Measurements from ENCODE around the gene GPC3. TPM values are rescaled to one million over a fixed set of nuclear protein-coding genes. Genes with fewer than 3 reads are reported as not detected.

Gene GPC3
- total and polyA plus RNA-seq, 2 of the 4 experiments (the other 2 are of a cell fraction), result not detected

GRCh38 chrX:134000260-134001245, 15.2 kb upstream of the GPC3 start:
- Histone ChIP-seq H3K14ac (replicated peaks; ENCODE audit: low read depth, low read length) (no peak overlapping the region), H2AK5ac (ENCODE audit: low read depth, low read length) (no peak overlapping the region), H2AK9ac (replicated peaks; ENCODE audit: low read depth, low read length, poor library complexity) (no peak overlapping the region), H3K4me3 (ENCODE audit: insufficient read depth, low read depth, low read length) (no peak overlapping the region), H2BK5ac (ENCODE audit: low read depth, low read length, poor library complexity, severe bottlenecking) (no peak overlapping the region), H3K36me3 (ENCODE audit: control insufficient read depth, insufficient read depth, low read length) (no peaks in the 10 kb centered on the region), H3K4me1 (ENCODE audit: control insufficient read depth, insufficient read depth, low read length) (no peaks in the 10 kb centered on the region), H2AFZ (replicated peaks; ENCODE audit: low read length, poor library complexity) (no peak overlapping the region), H3K9ac (ENCODE audit: low read depth, low read length) (no peak overlapping the region), H3K9me1 (ENCODE audit: insufficient read depth, low read length) (no peaks in the 10 kb centered on the region), H4K5ac (ENCODE audit: low read depth, low read length) (no peak overlapping the region), H4K8ac (ENCODE audit: low read depth in 2 of 2, low read length in 2 of 2) (no peak overlapping the region), H3K18ac (ENCODE audit: low read depth, low read length) (no peak overlapping the region), H4K20me1 (ENCODE audit: insufficient read depth, low read length) (no peaks in the 10 kb centered on the region), H2BK15ac (ENCODE audit: low read depth, low read length) (no peak overlapping the region), H3K4me2 (ENCODE audit: low read depth, low read length) (no peak overlapping the region), H3K4ac (ENCODE audit: low read depth, low read length) (no peak overlapping the region), H3K56ac (ENCODE audit: extremely low read depth, insufficient read depth, low read length) (no peak overlapping the region), H3K27ac (ENCODE audit: insufficient read depth, low read length) (no peak overlapping the region), H3K79me1 (ENCODE audit: low read depth in 1 of 2, low read length in 2 of 2) (no peaks in the 10 kb centered on the region), H2BK20ac (ENCODE audit: low read depth, low read length) (no peak overlapping the region), H3K23ac (ENCODE audit: low read depth, low read length) (no peak overlapping the region), H2BK120ac (ENCODE audit: low read depth, low read length) (no peak overlapping the region), H3K27me3 (ENCODE audit: control insufficient read depth, insufficient read depth, low read length) (peaks cover 2% of the 10 kb centered on the region; the same call in 1 of the 2 replicates), H4K91ac (ENCODE audit: insufficient read depth, low read depth, low read length) (no peak overlapping the region), H3K9me3 (ENCODE audit: control insufficient read depth, insufficient read depth, low read length) (no peaks in the 10 kb centered on the region)
- BruUV-seq (replicated peaks), result no TSS peak
- POLR2A ChIA-PET (ENCODE audit: unreplicated experiment), result no interaction called here
- in situ Hi-C loops (cut with MboI; ENCODE audit: low sequenced_read_pairs) (no loop called here), intact Hi-C loops (cut with micrococcal nuclease) (no loop called here), dilution Hi-C loops (cut with HindIII; ENCODE audit: low sequenced_read_pairs, unreplicated experiment) (no loop called here)
- 60% methylated on average over 1 of the region's 14 CpGs; no CpG with 5 or more reads in 1 of the 2 experiments for WGBS, 2 experiments (ENCODE audit: extremely low coverage in 2 of 2, insufficient read length in 1 of 2)
- CTCF ChIA-PET, result no interaction called here
- DNase-seq, result no peak
- no peak for ATAC-seq (ENCODE audit: low read depth)
- TF ChIP-seq POLR2A (IDR thresholded peaks at IDR 0.05; ENCODE audit: low read depth, low read length), result no peak
- TF ChIP-seq MAZ (IDR thresholded peaks at IDR 0.05; ENCODE audit: borderline replicate concordance, low read depth, low read length), result no peak
- TF ChIP-seq FOS (IDR thresholded peaks at IDR 0.05; ENCODE audit: low read depth, low read length), result no peak
- no peak for TF ChIP-seq SMC3 (IDR thresholded peaks at IDR 0.05; ENCODE audit: low read depth, low read length)
- no peak for TF ChIP-seq RFX5 (IDR thresholded peaks at IDR 0.05; ENCODE audit: low read depth, low read length)
- TF ChIP-seq USF2 (IDR thresholded peaks at IDR 0.05; ENCODE audit: low read depth, low read length), result no peak
- TF ChIP-seq ELK1 (IDR thresholded peaks at IDR 0.05; ENCODE audit: borderline replicate concordance, low read depth, low read length), result no peak
- TF ChIP-seq MAFK (IDR thresholded peaks at IDR 0.05; ENCODE audit: low read depth, low read length), result no peak
- TF ChIP-seq BHLHE40 (IDR thresholded peaks at IDR 0.05; ENCODE audit: low read depth, low read length), result no peak
- no peak for TF ChIP-seq CTCF (conservative IDR thresholded peaks at IDR 0.05; ENCODE audit: low read depth, low read length)
- TF ChIP-seq CEBPB (IDR thresholded peaks at IDR 0.05; ENCODE audit: low read depth, low read length), result no peak
- TF ChIP-seq CHD1 (IDR thresholded peaks at IDR 0.05; ENCODE audit: low read depth, low read length), result no peak
- TF ChIP-seq NFE2L2 (IDR thresholded peaks at IDR 0.05; ENCODE audit: low read depth, low read length), result no peak
- TF ChIP-seq RCOR1 (IDR thresholded peaks at IDR 0.05; ENCODE audit: insufficient replicate concordance, low read length), result no peak

Data from IMR-90 (cell line).